T-helper 17 cell (primary cell): Measurements from ENCODE around the gene PARD3B. TPM values are rescaled to one million over a fixed set of nuclear protein-coding genes. Genes with fewer than 3 reads are reported as not detected.

Source experiments
- ATAC-seq: fragments of 150-1000 bp; cut with Tn5 transposase; 2 replicates; pipeline ENCODE4 v1.10.0; 2021; ENCODE audit warnings: mild to moderate bottlenecking, moderate library complexity
- DNase-seq, 3 donors: peaks; one replicate each; pipeline versions ENCODE4 v3.0.0 to v3.0.0-alpha.2; 2020 to 2021
- H3K9me3 ChIP-seq: one replicate; pipeline ENCODE4 v1.7.0; 2013; ENCODE audit warnings: low read length, mild to moderate bottlenecking; ENCODE audit not compliant: control insufficient read depth, poor library complexity, severe bottlenecking
- H3K27ac Mint-ChIP-seq: one replicate; pipeline ENCODE4 v1.8.0; 2022; ENCODE audit warnings: mild to moderate bottlenecking, moderate library complexity, mixed read lengths
- H3K27me3 Mint-ChIP-seq: one replicate; pipeline ENCODE4 v1.8.0; 2022; ENCODE audit warnings: mixed read lengths
- H3K36me3 Mint-ChIP-seq: one replicate; pipeline ENCODE4 v1.8.0; 2022; ENCODE audit warnings: low read depth, mixed read lengths
- H3K4me1 Mint-ChIP-seq: one replicate; pipeline ENCODE4 v1.8.0; 2022; ENCODE audit warnings: mild to moderate bottlenecking, mixed read lengths
- H3K4me3 Mint-ChIP-seq: one replicate; pipeline ENCODE4 v1.8.0; 2022; ENCODE audit warnings: mild to moderate bottlenecking, moderate library complexity, mixed read lengths
- total RNA-seq, 4 donors: library from RNA in 2 of 4; stranded (reverse) in 2 of 4; gene quantifications; one replicate each; pipeline ENCODE4 v1.2.3 and lab custom pipeline; 2022 to 2026

The PARD3B gene
- total RNA-seq, 2 donors from 2014 or later = 1.5 to 3.0 TPM

DNA sequence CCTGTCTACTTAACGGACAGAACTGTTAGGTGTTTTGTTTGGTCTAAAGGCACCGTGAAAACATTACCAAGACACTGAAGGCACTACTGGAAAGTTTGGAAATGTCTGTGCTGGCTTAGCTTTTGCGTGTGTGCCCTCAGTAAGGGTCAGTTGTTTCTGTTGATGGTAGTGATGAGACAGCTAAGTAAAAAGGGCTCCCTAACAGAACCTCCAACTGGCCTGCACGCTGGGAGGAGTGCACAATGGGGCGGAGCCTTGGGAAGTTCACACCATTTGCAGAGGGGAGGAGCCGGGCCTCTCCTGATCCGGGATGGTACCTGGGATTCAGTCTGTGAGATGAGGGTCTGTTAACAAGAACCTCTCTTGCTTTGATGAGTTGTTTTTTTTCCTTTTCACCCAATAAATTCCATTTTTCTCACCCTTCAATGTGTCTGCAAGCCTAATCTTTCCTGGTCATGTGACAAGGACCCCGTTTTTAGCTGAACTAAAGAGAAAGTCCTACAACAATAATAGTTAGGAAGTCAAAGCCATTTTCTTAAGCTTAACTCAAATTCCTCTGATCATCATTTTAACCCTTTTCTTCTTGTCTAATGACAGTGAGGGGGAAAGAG lies 368.7 kb downstream of the PARD3B start:
- H3K27ac Mint-ChIP-seq = no peak overlapping the region

DNA sequence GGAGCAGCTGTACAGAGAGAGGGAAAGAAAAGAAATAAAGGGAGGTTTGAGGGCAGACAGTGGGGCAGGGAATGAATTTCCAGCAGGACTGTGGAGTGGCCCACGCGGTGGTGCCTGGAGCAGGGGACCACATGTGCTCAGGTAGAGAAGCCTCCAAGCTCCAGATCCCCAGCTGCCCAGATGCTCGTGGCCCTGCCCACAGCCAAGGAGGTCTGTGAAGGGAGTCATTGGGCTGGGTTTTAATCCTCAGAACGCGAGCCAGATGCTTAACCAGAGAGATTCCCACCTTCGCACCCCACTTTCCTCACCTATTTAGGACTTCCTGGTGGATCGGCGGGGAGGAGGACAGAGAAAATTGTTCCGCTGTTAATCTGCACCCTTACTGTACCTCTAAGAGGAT lies 369.4 kb downstream of the PARD3B start:
- Mint-ChIP-seq H3K4me1 (no peaks in the 10 kb centered on the region), H3K27ac (no peak overlapping the region), H3K27me3 (no peaks in the 10 kb centered on the region), H3K36me3 (peaks cover 2% of the 10 kb centered on the region), H3K4me3 (no peak overlapping the region)
- H3K9me3 ChIP-seq = no peaks in the 10 kb centered on the region
- DNase-seq (no peak), ATAC-seq (no peak)

More for the DNA sequence above, 368.7 kb downstream of the PARD3B start:
- Mint-ChIP-seq H3K4me1 (no peaks in the 10 kb centered on the region), H3K4me3 (no peak overlapping the region), H3K27me3 (no peaks in the 10 kb centered on the region), H3K36me3 (peaks cover 2% of the 10 kb centered on the region)
- DNase-seq (no peak), ATAC-seq (no peak)
- H3K9me3 ChIP-seq = no peaks in the 10 kb centered on the region

DNA sequence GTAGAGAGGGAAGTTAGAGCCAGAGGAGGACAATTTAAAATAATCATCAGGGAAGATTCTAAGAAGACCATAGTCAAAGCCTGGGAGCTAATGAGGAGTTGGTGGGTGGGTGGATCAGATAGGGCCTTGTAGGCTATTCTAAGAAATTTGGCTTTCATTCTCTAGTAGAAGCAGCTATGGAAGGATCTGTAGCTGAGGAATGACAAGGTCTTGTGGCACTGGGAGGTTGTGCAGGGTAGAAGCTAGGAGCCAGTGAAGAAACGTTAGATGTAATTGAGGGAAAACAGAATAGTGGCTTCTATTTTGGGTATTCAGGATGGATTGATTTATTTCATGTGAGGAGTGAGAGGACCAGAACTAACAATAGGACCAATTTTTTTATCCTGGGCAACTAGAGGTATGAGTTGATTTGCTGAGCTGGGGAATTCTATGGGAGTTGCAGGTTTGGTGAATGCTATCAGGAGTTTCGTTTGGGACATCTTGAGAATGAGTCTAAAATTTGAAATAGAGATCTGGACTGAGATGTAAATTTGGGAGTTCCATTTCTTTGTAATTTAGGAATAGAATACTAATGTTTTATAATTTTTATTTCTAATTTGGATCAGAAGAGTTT lies 371.9 kb downstream of the PARD3B start:
- no peak overlapping the region for H3K27ac Mint-ChIP-seq
- no peaks in the 10 kb centered on the region for H3K4me1 Mint-ChIP-seq
- H3K27me3 Mint-ChIP-seq = no peaks in the 10 kb centered on the region
- no peak for ATAC-seq
- H3K36me3 Mint-ChIP-seq = peaks cover 2% of the 10 kb centered on the region
- H3K4me3 Mint-ChIP-seq = no peak overlapping the region
- no peaks in the 10 kb centered on the region for H3K9me3 ChIP-seq
- no peak for DNase-seq

DNA sequence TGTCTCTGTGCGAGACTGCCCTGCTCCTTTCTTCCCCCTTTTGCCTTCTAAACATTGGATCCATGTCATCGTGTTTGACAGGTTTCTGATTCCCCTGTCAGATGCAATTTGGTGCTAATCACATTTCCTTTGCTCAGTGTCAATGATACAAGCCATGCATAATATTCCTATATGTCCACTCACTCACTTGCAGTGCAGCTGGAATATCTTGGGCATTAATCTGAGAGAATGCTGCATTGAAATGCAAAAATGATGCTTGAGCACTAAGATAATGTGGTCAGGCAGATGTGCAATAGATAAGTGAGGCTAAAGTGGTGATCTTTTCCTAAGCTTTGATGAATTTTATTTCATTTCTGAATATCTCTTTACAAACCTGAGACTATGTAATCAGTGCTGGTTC lies 375.5 kb downstream of the PARD3B start:
- DNase-seq (no peak), ATAC-seq (no peak)
- Mint-ChIP-seq H3K36me3 (peaks cover 2% of the 10 kb centered on the region), H3K4me1 (no peaks in the 10 kb centered on the region), H3K27ac (no peak overlapping the region), H3K4me3 (no peak overlapping the region), H3K27me3 (no peaks in the 10 kb centered on the region)
- H3K9me3 ChIP-seq = no peaks in the 10 kb centered on the region

DNA sequence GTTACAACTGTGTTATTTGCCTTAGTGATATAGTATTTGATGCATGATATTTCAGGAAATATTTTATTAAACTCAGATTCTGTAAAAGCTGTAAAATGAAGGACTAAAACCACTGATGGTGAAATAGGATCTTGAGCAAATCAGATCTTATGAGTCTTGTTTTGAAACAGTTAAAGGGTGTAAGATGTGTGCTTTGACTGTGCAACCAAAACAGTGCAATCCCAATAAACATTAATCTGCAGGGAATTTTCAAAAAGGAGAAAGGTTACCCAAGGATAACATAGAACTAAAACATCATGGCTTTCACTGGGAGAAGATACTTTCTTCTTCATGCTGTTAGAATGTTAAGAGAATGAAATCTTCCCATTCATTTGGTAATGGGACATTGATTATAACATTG lies 378.7 kb downstream of the PARD3B start:
- Mint-ChIP-seq H3K4me3 (no peak overlapping the region), H3K27me3 (no peaks in the 10 kb centered on the region), H3K4me1 (no peaks in the 10 kb centered on the region), H3K36me3 (no peaks in the 10 kb centered on the region), H3K27ac (no peak overlapping the region)
- H3K9me3 ChIP-seq = no peaks in the 10 kb centered on the region
- DNase-seq (no peak), ATAC-seq (no peak)

DNA sequence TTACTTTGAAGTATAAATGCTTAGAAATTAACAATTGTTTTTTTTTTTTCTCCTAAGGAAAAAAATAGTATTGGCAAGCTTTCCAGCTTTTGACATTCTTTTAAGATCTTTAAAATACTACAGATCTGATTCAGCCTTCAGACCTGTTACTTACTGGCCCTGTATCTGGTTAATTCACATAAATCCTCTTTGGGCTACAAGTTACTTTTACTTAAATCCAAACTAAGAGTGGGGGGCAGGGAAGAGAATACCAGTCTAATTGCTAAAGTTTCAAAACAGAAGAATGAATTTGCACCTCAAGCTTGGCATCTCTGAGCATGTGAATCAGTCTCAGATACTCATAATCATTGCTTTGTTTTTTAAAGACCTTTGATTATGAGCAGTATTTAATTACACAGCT lies 386.3 kb downstream of the PARD3B start:
- H3K36me3 Mint-ChIP-seq = peaks cover 3% of the 10 kb centered on the region
- H3K27ac Mint-ChIP-seq = no peak overlapping the region
- H3K4me3 Mint-ChIP-seq = no peak overlapping the region
- peaks cover 7% of the 10 kb centered on the region for H3K4me1 Mint-ChIP-seq
- no peaks in the 10 kb centered on the region for H3K27me3 Mint-ChIP-seq
- H3K9me3 ChIP-seq = no peaks in the 10 kb centered on the region
- DNase-seq (no peak), ATAC-seq (no peak)

DNA sequence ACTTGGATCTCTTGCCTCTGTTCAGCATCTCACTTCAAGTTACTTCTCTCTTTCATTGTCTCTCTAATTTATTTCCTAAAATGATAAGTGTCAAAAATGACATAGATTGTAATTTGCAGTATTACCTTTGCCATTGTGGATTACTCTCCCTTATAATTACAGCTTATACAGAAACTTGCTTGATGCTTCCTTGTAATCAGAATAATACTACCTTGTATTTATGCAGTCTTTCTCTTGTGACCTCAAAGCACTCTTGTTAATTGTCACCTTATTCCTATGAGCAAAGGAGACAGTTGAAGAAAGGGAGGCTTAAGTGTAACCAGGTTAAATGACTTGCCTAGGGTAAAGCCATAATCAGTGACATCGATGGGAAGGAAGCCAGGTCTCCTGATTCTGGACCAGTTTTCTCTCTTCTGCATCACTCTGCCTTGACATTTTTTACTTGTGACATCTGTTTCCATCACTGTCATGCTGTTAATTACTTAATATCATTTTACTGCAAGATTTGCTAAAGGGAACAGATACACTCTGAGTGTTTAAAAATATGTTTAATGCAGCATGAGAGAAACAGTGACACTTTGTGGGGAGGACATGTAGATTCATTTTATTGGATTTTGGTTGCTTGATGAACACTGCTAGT lies 388.6 kb downstream of the PARD3B start:
- Mint-ChIP-seq H3K4me1 (peaks cover 7% of the 10 kb centered on the region), H3K4me3 (no peak overlapping the region), H3K27me3 (no peaks in the 10 kb centered on the region), H3K36me3 (peaks cover 3% of the 10 kb centered on the region), H3K27ac (no peak overlapping the region)
- no peaks in the 10 kb centered on the region for H3K9me3 ChIP-seq
- no peak for ATAC-seq
- DNase-seq = no peak

DNA sequence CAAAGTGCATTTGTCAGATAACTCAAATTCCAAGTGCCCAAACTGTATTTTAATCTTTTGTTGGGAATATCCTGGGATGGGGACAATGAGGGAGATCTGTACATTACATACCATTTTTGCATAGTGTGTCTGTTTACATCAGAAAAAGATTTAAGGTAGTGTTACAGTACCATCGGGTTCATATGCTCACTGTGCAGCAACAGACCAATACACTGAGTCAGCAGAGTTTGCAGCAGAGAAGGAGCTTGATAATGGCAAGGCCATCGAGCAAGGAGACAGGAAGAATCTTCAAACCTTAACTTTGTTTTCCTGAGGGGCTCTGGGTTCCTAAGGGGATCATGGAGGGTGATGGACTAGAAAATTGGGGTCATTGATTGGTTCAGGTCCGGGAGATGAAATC lies 399.7 kb downstream of the PARD3B start:
- Mint-ChIP-seq H3K36me3 (peaks cover 4% of the 10 kb centered on the region), H3K4me1 (peaks cover 14% of the 10 kb centered on the region), H3K4me3 (no peak overlapping the region), H3K27ac (no peak overlapping the region), H3K27me3 (no peaks in the 10 kb centered on the region)
- DNase-seq = no peak
- ATAC-seq = no peak
- no peaks in the 10 kb centered on the region for H3K9me3 ChIP-seq

DNA sequence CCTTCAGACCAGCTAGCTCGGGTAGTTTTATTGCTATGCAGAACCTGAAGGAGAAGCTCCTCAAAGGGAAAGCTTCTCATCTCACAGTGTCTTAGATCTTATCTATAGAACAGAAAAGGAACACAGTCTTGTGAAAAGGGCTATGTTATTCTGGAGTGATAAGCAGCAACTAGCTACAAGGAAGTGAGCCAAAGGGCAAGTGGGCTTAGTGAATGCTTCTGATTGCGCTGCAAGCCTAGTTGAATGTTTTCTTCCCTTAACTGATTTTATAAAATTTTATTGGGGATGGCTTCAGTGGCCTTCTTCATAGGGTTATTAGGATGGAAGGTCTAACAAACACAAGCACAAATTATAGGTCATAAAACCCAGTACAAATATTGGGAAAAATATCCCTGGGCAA lies 400.1 kb downstream of the PARD3B start:
- Mint-ChIP-seq H3K27me3 (no peaks in the 10 kb centered on the region), H3K4me3 (no peak overlapping the region), H3K36me3 (peaks cover 4% of the 10 kb centered on the region), H3K27ac (no peak overlapping the region), H3K4me1 (peaks cover 14% of the 10 kb centered on the region)
- no peaks in the 10 kb centered on the region for H3K9me3 ChIP-seq
- ATAC-seq (no peak), DNase-seq (no peak)

DNA sequence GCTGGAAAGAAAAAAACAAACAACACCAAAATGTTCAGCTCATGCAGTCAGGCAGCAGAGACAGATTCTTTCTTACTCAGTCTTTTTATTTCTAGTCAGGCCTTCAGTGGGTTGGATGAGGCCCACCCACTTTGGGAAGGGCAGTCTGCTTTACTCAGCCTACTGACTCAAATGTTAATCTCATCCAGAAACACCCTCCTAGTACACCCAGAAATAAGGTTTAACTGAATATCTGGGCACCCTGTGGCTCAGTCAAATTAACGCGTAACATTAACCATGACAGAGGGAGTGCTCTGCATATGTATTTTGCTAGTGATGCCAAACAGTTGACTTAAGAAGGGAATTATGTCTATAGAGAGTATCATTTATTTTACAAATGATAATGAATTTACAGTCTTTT lies 401.6 kb downstream of the PARD3B start:
- H3K27ac Mint-ChIP-seq = peak overlapping the region; percentile 14
- ATAC-seq (no peak), DNase-seq (no peak)
- no peak overlapping the region for H3K4me3 Mint-ChIP-seq
- no peaks in the 10 kb centered on the region for H3K9me3 ChIP-seq
- peaks cover 14% of the 10 kb centered on the region for H3K4me1 Mint-ChIP-seq
- peaks cover 6% of the 10 kb centered on the region for H3K36me3 Mint-ChIP-seq
- H3K27me3 Mint-ChIP-seq = no peaks in the 10 kb centered on the region

DNA sequence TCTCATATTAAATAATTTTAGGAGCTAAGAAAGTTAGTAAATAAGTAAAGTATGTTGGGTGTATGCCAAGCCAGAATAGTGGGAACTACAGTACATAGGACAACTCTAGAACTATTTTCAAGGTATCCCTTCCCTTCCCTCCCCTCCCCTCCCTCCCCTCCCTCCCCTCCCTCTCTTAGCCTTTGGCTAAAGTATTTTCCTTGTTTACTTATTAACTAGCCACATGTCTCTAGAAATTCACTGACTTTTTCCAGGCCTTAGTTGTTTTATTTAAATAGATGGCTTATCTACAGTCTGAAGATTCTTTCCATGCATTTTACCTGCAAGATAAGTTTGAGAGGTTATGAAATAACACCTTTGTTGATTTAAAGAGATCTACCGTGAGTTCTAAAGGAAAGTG lies 402.1 kb downstream of the PARD3B start:
- ATAC-seq (no peak), DNase-seq (no peak)
- peaks cover 6% of the 10 kb centered on the region for H3K36me3 Mint-ChIP-seq
- no peak overlapping the region for H3K4me3 Mint-ChIP-seq
- peak overlapping the region; percentile 85 for H3K27ac Mint-ChIP-seq
- no peaks in the 10 kb centered on the region for H3K9me3 ChIP-seq
- no peaks in the 10 kb centered on the region for H3K27me3 Mint-ChIP-seq
- peaks cover 14% of the 10 kb centered on the region for H3K4me1 Mint-ChIP-seq

DNA sequence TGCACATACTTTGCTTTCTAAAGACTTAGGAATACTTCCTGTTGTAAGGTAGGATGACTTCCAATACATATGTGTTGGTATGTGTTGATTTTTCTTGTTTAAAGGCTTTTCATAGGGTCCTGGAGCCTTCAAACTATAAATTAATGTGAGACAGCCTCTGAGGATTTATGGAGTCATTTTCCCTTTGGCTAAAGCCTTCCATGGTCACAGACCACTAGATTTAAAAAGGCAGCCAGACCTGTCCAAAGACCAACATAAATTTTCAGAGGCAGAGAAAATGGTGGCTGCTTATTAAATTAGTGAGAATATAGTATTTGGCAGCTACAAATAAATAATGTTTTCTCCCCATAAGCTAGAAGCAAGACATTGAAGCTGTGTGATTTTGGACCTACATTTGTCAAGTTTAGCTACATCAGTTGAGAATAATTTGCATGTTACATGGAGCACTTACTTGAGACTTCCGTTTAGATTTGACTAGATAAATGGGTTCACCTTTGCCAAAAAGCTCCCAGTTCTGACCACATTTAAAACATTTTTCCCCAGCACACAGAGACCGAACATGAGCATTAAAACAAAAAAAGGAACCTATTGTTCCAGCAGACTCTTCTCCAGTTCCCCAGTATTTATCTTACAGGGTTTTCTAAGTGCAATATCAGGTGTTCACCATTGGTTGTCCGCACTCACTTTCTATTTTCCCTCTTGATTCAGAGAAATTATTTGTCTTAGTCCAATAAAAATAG lies 402.9 kb downstream of the PARD3B start:
- Mint-ChIP-seq H3K27ac (peak overlapping the region; percentile 85), H3K27me3 (no peaks in the 10 kb centered on the region), H3K4me3 (peak overlapping the region; percentile 74), H3K4me1 (peaks cover 14% of the 10 kb centered on the region), H3K36me3 (peaks cover 6% of the 10 kb centered on the region)
- H3K9me3 ChIP-seq = no peaks in the 10 kb centered on the region
- ATAC-seq (peak; percentile 68), DNase-seq (no peak)

DNA sequence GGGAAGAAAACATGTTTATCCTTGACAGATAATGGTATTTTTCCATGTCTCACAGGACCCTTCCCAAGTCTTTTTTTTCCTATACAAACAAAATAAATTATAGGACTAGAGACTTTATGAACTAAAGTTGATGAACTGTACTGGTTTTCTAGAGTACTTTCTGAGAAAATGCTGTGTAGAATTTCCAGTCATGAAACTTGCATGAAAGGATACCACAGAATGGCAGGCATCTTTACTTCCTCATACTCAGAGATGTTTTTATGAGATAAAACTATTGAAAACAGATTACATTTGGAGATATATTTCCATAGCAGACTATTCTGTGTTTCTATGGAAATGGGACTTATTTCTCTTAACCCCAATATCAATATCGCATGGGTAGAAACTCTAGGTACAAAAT lies 403.5 kb downstream of the PARD3B start:
- no peaks in the 10 kb centered on the region for H3K27me3 Mint-ChIP-seq
- peaks cover 14% of the 10 kb centered on the region for H3K4me1 Mint-ChIP-seq
- no peak for DNase-seq
- ATAC-seq = peak; percentile 46
- peak overlapping the region; percentile 74 for H3K4me3 Mint-ChIP-seq
- peaks cover 4% of the 10 kb centered on the region for H3K36me3 Mint-ChIP-seq
- H3K27ac Mint-ChIP-seq = peak overlapping the region; percentile 85
- no peaks in the 10 kb centered on the region for H3K9me3 ChIP-seq
